ENCODE data around the gene TXNL4B.

The TXNL4B gene

GRCh38 chr16:72110662-72111615 is 17.5 kb upstream of the TXNL4B start:
- H3K4me3 ChIP-seq (ENCODE audit: low read depth, low read length): no peak overlapping the region
- no peak for DNase-seq (ENCODE audit: low read depth)
- no peak for TF ChIP-seq MYC (IDR thresholded peaks at IDR 0.05; ENCODE audit: low read depth, low read length)
- TF ChIP-seq CTCF (IDR thresholded peaks at IDR 0.05; ENCODE audit: low read depth, low read length): no peak
- TF ChIP-seq MAX (IDR thresholded peaks at IDR 0.05; ENCODE audit: low read depth, low read length): no peak
- no peak for TF ChIP-seq POLR2A (IDR thresholded peaks at IDR 0.05; ENCODE audit: extremely low read depth, insufficient read length)

GRCh38 chr16:72109966-72110530 is 16.6 kb upstream of the TXNL4B start:
- DNase-seq (ENCODE audit: low read depth): no peak
- H3K4me3 ChIP-seq (ENCODE audit: low read depth, low read length): no peak overlapping the region
- TF ChIP-seq MYC (IDR thresholded peaks at IDR 0.05; ENCODE audit: low read depth, low read length) (no peak), MAX (IDR thresholded peaks at IDR 0.05; ENCODE audit: low read depth, low read length) (no peak), CTCF (IDR thresholded peaks at IDR 0.05; ENCODE audit: low read depth, low read length) (no peak), POLR2A (IDR thresholded peaks at IDR 0.05; ENCODE audit: extremely low read depth, insufficient read length) (no peak)

- no peak for DNase-seq (ENCODE audit: low read depth)
- no peak for TF ChIP-seq MAX (IDR thresholded peaks at IDR 0.05; ENCODE audit: low read depth, low read length)
- no peak for TF ChIP-seq POLR2A (IDR thresholded peaks at IDR 0.05; ENCODE audit: extremely low read depth, insufficient read length)
- TF ChIP-seq CTCF (IDR thresholded peaks at IDR 0.05; ENCODE audit: low read depth, low read length): no peak
- TF ChIP-seq MYC (IDR thresholded peaks at IDR 0.05; ENCODE audit: low read depth, low read length): no peak
- H3K4me3 ChIP-seq (ENCODE audit: low read depth, low read length): no peak overlapping the region
These were observed 15.9 kb upstream of the TXNL4B start for GRCh38 chr16:72109300-72109699.

GRCh38 chr16:72108353-72109102 is 15.1 kb upstream of the TXNL4B start:
- no peak overlapping the region for H3K4me3 ChIP-seq (ENCODE audit: low read depth, low read length)
- no peak for DNase-seq (ENCODE audit: low read depth)
- TF ChIP-seq CTCF (IDR thresholded peaks at IDR 0.05; ENCODE audit: low read depth, low read length): no peak
- TF ChIP-seq POLR2A (IDR thresholded peaks at IDR 0.05; ENCODE audit: extremely low read depth, insufficient read length): no peak
- no peak for TF ChIP-seq MYC (IDR thresholded peaks at IDR 0.05; ENCODE audit: low read depth, low read length)
- no peak for TF ChIP-seq MAX (IDR thresholded peaks at IDR 0.05; ENCODE audit: low read depth, low read length)

GRCh38 chr16:72107371-72107770 is 14.0 kb upstream of the TXNL4B start:
- TF ChIP-seq POLR2A (IDR thresholded peaks at IDR 0.05; ENCODE audit: extremely low read depth, insufficient read length) (no peak), MAX (IDR thresholded peaks at IDR 0.05; ENCODE audit: low read depth, low read length) (no peak), CTCF (IDR thresholded peaks at IDR 0.05; ENCODE audit: low read depth, low read length) (no peak), MYC (IDR thresholded peaks at IDR 0.05; ENCODE audit: low read depth, low read length) (no peak)
- no peak overlapping the region for H3K4me3 ChIP-seq (ENCODE audit: low read depth, low read length)
- DNase-seq (ENCODE audit: low read depth): no peak
